CD14-positive monocyte (primary cell): Measurements from ENCODE around the gene ZMYM5. TPM values are rescaled to one million over a fixed set of nuclear protein-coding genes. Genes with fewer than 3 reads are reported as not detected.

Experiments
- DNase-seq, 3 donors: peaks; one replicate each; pipeline ENCODE4 v3.0.0-alpha.2; 2011 to 2022
- H2AFZ ChIP-seq: 2 replicates; pipeline ENCODE4 v1.6.0; 2012; ENCODE audit warnings: mild to moderate bottlenecking, low read depth, low read length, inconsistent platforms; ENCODE audit not compliant: insufficient read depth, poor library complexity, severe bottlenecking
- H3K27ac ChIP-seq, 2 donors: 1 replicate in 1 of 2; 2 replicates in 1 of 2; pipeline ENCODE4 v1.5.1; 2012 to 2013; ENCODE audit warnings: low read length in 2 of 2, control low read depth in 1 of 2, inconsistent platforms in 1 of 2, low read depth in 1 of 2, mild to moderate bottlenecking in 1 of 2
- H3K27me3 ChIP-seq, 2 donors: one replicate each; pipeline versions ENCODE4 v1.6.0 to v1.6.1; 2011 to 2013; ENCODE audit warnings: low read length in 2 of 2; ENCODE audit not compliant: control insufficient read depth in 2 of 2, insufficient read depth in 2 of 2
- H3K36me3 ChIP-seq, 2 donors: replicated peaks in 1 of 2; 1 replicate in 1 of 2; 2 replicates in 1 of 2; pipeline versions ENCODE4 v1.5.1 to v1.6.1; 2012 to 2013; ENCODE audit warnings: low read length in 2 of 2, control low read depth in 1 of 2, inconsistent platforms in 1 of 2, mild to moderate bottlenecking in 1 of 2; ENCODE audit not compliant: insufficient read depth in 2 of 2, control insufficient read depth in 1 of 2
- H3K4me1 ChIP-seq, 2 donors: 1 replicate in 1 of 2; 2 replicates in 1 of 2; pipeline versions ENCODE4 v1.5.1 to v1.6.1; 2012 to 2013; ENCODE audit warnings: low read length in 2 of 2, control low read depth in 1 of 2, inconsistent platforms in 1 of 2, mild to moderate bottlenecking in 1 of 2, moderate library complexity in 1 of 2; ENCODE audit not compliant: insufficient read depth in 2 of 2, control insufficient read depth in 1 of 2
- H3K4me2 ChIP-seq: replicated peaks from 2 replicates; pipeline ENCODE3; 2012; ENCODE audit warnings: low read length, moderate library complexity, mild to moderate bottlenecking; ENCODE audit not compliant: poor library complexity, severe bottlenecking; ENCODE audit errors: extremely low read depth
- H3K4me3 ChIP-seq, 3 experiments: fragments of 200-600 bp in 1 of 3; sonication (generic) in 1 of 3; replicated peaks in 1 of 3; 1 replicate in 2 of 3; 2 replicates in 1 of 3; pipeline ENCODE4 v1.5.1; 2011 to 2013; ENCODE audit warnings: low read length in 3 of 3, mild to moderate bottlenecking in 3 of 3, control low read depth in 2 of 3, low read depth in 2 of 3, inconsistent platforms in 1 of 3, moderate library complexity in 1 of 3
- H3K79me2 ChIP-seq: 2 replicates; pipeline ENCODE4 v1.6.0; 2012; ENCODE audit warnings: mild to moderate bottlenecking, control low read depth, inconsistent platforms, low read length, moderate library complexity; ENCODE audit not compliant: insufficient read depth
- H3K9ac ChIP-seq: 2 replicates; pipeline ENCODE4 v1.6.0; 2017; ENCODE audit warnings: low read length, mild to moderate bottlenecking; ENCODE audit not compliant: insufficient read depth, poor library complexity, severe bottlenecking
- H3K9me3 ChIP-seq, 2 donors: replicated peaks in 1 of 2; 1 replicate in 1 of 2; 2 replicates in 1 of 2; pipeline versions ENCODE4 v1.5.1 to v1.6.1; 2012 to 2013; ENCODE audit warnings: low read length in 2 of 2, control low read depth in 1 of 2; ENCODE audit not compliant: control insufficient read depth in 1 of 2, insufficient read depth in 1 of 2
- H4K20me1 ChIP-seq: 2 replicates; pipeline ENCODE4 v1.6.0; 2012; ENCODE audit warnings: mild to moderate bottlenecking, low read length, control low read depth, moderate library complexity; ENCODE audit not compliant: insufficient read depth
- H3K27ac Mint-ChIP-seq, 7 donors: one replicate each; pipeline ENCODE4 v1.8.0; 2020; ENCODE audit warnings: mild to moderate bottlenecking in 7 of 7, mixed read lengths in 7 of 7, moderate library complexity in 6 of 7, inconsistent platforms in 2 of 7
- H3K27me3 Mint-ChIP-seq, 3 donors: one replicate each; pipeline ENCODE4 v1.8.0; 2021 to 2022; ENCODE audit warnings: low read depth in 3 of 3, mild to moderate bottlenecking in 3 of 3, mixed read lengths in 3 of 3, moderate library complexity in 3 of 3, inconsistent platforms in 1 of 3
- H3K36me3 Mint-ChIP-seq, 2 donors: one replicate each; pipeline ENCODE4 v1.8.0; 2020; ENCODE audit warnings: mixed read lengths in 2 of 2, inconsistent platforms in 1 of 2, mild to moderate bottlenecking in 1 of 2
- H3K4me1 Mint-ChIP-seq: one replicate; pipeline ENCODE4 v1.8.0; 2020; ENCODE audit warnings: mild to moderate bottlenecking, mixed read lengths
- H3K4me3 Mint-ChIP-seq, 2 donors: one replicate each; pipeline ENCODE4 v1.8.0; 2020; ENCODE audit warnings: mild to moderate bottlenecking in 2 of 2, mixed read lengths in 2 of 2, moderate library complexity in 1 of 2
- H3K9me3 Mint-ChIP-seq, 7 donors: one replicate each; pipeline ENCODE4 v1.8.0; 2020 to 2022; ENCODE audit warnings: mixed read lengths in 7 of 7, mild to moderate bottlenecking in 6 of 7, moderate library complexity in 6 of 7, inconsistent platforms in 2 of 7
- CTCF ChIP-seq: fragments of 200-600 bp; IDR thresholded peaks from one replicate; pipeline ENCODE4 v1.8.0; 2022; ENCODE audit warnings: antibody characterized with exemption, mild to moderate bottlenecking
- WGBS: methylation state at CpG from one replicate; pipeline ENCODE4 v1.1.5; 2013; ENCODE audit warnings: missing lambda C conversion rate; ENCODE audit not compliant: insufficient coverage; 5-methylcytosine and 5-hydroxymethylcytosine counted together
- intact Hi-C, 2 donors: fragments of 100-400 bp; cut with micrococcal nuclease; formaldehyde crosslinking; loops; one replicate each; pipeline versions ENCODE4 v1.15.0 to v1.15.1; 2023
- polyA plus RNA-seq, 3 donors: library from polyadenylated mRNA; depleted of rRNA in 1 of 3; unstranded in 2 of 3; stranded (reverse) in 1 of 3; fragments of 300-500 nt in 2 of 3; fragments of >200 nt in 1 of 3; fragmentation: Illumina TruSeq in 2 of 3; gene quantifications; 1 replicate in 2 of 3; 2 replicates in 1 of 3; pipeline ENCODE4 v1.2.3, GENCODE V29; 2012 to 2021

Gene ZMYM5
- polyA plus RNA-seq, 3 donors: 11.1 to 13.2 (median 11.1) TPM

GRCh38 chr13:19834704-19835103 lies 28.7 kb downstream of the ZMYM5 start:
- Histone ChIP-seq H3K4me3 (no peak overlapping the region), H3K79me2 (no peaks in the 10 kb centered on the region), H3K27me3 (no peaks in the 10 kb centered on the region), H3K4me2 (no peak overlapping the region), H3K9ac (no peak overlapping the region), H2AFZ (no peak overlapping the region), H3K9me3 (no peaks in the 10 kb centered on the region), H4K20me1 (no peaks in the 10 kb centered on the region), H3K4me1 (no peaks in the 10 kb centered on the region), H3K27ac (no peak overlapping the region), H3K36me3 (peaks cover 66 to 94% of the 10 kb centered on the region in 2 donors)
- Mint-ChIP-seq H3K4me3 (no peak overlapping the region), H3K4me1 (no peaks in the 10 kb centered on the region), H3K27ac (peak overlapping the region in 1 of 7 donors; percentile 43), H3K36me3 (peaks cover 53 to 82% of the 10 kb centered on the region in 2 donors), H3K27me3 (no peaks in the 10 kb centered on the region), H3K9me3 (no peaks in the 10 kb centered on the region)
- intact Hi-C loops: no loop called here
- WGBS: no CpG with 5 or more reads among the region's 4 CpGs
- no peak for DNase-seq
- TF ChIP-seq CTCF: no peak

- H3K36me3 ChIP-seq: peaks cover 34 to 64% of the 10 kb centered on the region in 2 donors
- no peak overlapping the region for H3K4me2 ChIP-seq
- Mint-ChIP-seq H3K27me3 (peaks cover 0 to 2% (median 0%) of the 10 kb centered on the region in 3 donors), H3K9me3 (peaks cover 0 to 6% (median 0%) of the 10 kb centered on the region in 7 donors), H3K36me3 (peaks cover 55 to 70% of the 10 kb centered on the region in 2 donors), H3K4me3 (no peak overlapping the region), H3K27ac (no peak overlapping the region), H3K4me1 (no peaks in the 10 kb centered on the region)
- H3K9ac ChIP-seq: no peak overlapping the region
- WGBS: no CpG with 5 or more reads among the region's 3 CpGs
- intact Hi-C loops: no loop called here
- H2AFZ ChIP-seq: no peak overlapping the region
- no peak overlapping the region for H3K4me3 ChIP-seq
- no peak for TF ChIP-seq CTCF
- no peaks in the 10 kb centered on the region for H3K79me2 ChIP-seq
- H4K20me1 ChIP-seq: no peaks in the 10 kb centered on the region
- H3K9me3 ChIP-seq: no peaks in the 10 kb centered on the region
- H3K27ac ChIP-seq: no peak overlapping the region
- no peak for DNase-seq
- no peaks in the 10 kb centered on the region for H3K27me3 ChIP-seq
- no peaks in the 10 kb centered on the region for H3K4me1 ChIP-seq
Observed at GRCh38 chr13:19822673-19823072, 40.8 kb downstream of the ZMYM5 start.
